Measurements from ENCODE around the gene DZIP1.

DZIP1 gene

GRCh38 chr13:95547531-95548167 lies 96.9 kb downstream of the DZIP1 start:
- DNase-seq (ENCODE audit: low read depth) = no peak

GRCh38 chr13:95546919-95547318 lies 97.6 kb downstream of the DZIP1 start:
- no peak for DNase-seq (ENCODE audit: low read depth)

GRCh38 chr13:95544293-95544692 lies 100.2 kb downstream of the DZIP1 start:
- DNase-seq (ENCODE audit: low read depth) = no peak

GRCh38 chr13:95541911-95542474 lies 102.5 kb downstream of the DZIP1 start:
- DNase-seq (ENCODE audit: low read depth) = no peak

GRCh38 chr13:95541308-95541707 lies 103.2 kb downstream of the DZIP1 start:
- no peak for DNase-seq (ENCODE audit: low read depth)

- no peak for DNase-seq (ENCODE audit: low read depth)
These were observed 103.6 kb downstream of the DZIP1 start for GRCh38 chr13:95540888-95541287.

GRCh38 chr13:95536632-95537241 lies 107.8 kb downstream of the DZIP1 start:
- no peak for DNase-seq (ENCODE audit: low read depth)

DNA sequence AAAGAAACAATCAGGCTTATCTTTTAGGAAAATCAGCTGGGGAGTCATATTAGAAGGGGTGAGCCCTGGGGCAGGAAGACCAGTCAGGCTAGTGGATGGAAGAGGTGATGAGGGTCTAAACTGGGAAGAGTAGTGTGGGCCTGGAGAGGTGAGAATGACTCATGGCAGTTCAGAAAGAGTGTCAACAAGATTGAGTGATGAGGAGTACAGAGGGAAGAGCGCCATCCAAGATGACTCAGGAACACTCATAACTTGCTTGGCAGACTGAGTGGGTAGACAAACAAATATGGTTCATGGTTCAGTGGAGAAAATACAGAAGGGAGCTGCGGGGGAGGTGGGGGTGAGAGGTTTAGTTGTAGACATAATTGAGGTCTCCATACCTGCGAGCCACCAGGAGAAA lies 109.3 kb downstream of the DZIP1 start:
- DNase-seq (ENCODE audit: low read depth) = no peak

GRCh38 chr13:95533545-95534160 lies 110.9 kb downstream of the DZIP1 start:
- DNase-seq (ENCODE audit: low read depth) = no peak

DNA sequence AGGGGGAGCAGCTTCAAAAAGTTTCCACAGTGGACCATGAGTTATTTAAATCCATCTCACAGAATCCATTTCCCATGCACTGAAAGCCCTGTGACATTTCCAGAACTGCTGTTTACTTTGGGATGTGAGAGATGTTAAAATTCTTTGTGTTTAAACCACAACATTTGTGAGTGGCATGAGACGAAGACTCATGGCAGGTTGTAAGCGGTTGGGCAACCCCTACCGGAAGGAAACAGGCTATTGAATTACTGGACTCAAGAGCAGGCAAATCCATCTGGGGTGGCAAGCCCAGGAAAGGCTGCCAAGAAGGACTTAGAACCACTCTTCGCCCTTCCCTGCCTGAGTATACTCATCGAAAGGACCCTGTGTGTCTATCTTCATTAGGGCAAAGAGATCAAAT lies 114.3 kb downstream of the DZIP1 start:
- no peak for DNase-seq (ENCODE audit: low read depth)

All from stimulated activated CD8-positive, alpha-beta memory T cell treated with anti-CD3 and anti-CD28 coated beads, Interleukin-15, amount 100 ng/mL, for 1 hour (primary cell).